ENCODE measurements around the gene PGF.

The PGF gene

DNA sequence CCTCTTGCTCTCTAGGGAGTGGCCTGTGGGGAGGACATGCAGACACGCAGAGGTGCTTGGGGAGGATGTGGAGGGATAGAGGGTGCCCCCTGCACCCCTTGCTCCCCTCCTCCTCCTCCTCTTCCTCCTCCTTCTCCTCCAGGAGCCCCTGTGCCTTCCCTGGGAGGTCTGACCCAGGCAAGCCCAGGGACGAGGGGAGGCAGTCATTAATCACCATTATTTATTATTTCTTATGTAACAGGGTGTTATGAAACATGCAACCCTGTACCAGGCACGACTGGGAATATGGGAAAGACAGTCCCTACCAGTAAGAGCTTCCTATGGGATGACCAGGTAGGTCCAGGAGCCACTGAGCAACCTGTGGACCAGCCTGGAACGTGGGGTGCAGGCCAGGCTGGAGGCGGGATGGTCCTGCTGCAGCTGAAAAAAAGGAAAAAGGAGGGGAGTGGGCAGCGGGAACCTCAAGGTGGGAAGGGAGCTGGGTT, 22.5 kb upstream of the PGF start:
- DNase-seq = no peak

GRCh38 chr14:74977164-74977900, 21.9 kb upstream of the PGF start:
- DNase-seq = no peak

GRCh38 chr14:74976264-74977113, 21.1 kb upstream of the PGF start:
- DNase-seq = no peak

DNA sequence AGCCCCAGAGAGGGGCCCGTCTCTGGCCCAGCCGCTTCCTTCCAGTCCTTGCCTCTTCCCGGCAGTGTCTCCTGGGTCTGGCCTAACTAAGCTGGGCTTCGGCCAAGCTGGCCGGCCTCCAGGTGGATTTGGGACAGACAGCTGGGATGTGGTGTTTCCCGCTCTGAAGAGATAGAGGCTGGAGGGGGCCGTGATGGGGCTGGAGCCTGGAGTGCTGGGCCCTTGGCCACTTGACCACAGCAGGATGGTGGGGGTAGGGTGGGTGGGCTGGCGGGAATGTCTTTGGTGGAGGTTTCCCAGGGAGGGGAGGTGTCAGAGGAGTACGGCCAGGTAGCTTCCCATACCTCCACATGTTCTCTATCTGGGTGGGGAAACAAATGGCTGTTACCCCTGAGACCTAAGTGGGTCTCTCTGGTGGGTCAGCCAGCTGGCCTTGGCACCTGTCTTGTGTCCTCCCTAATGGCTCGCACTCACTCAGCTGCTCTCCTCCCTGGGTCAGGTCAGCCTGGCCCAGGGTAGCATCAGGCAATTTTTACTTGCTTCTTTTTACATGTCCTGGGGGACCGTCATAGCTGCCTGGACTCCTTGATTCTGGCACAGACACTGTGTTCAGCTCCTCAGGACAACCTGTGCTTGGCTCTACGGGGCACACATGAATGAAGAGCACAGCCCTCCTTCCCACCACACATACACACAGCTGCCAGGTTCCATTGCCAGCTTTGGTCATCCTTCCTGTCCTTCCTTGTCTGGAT, 19.8 kb upstream of the PGF start:
- no peak for DNase-seq

DNA sequence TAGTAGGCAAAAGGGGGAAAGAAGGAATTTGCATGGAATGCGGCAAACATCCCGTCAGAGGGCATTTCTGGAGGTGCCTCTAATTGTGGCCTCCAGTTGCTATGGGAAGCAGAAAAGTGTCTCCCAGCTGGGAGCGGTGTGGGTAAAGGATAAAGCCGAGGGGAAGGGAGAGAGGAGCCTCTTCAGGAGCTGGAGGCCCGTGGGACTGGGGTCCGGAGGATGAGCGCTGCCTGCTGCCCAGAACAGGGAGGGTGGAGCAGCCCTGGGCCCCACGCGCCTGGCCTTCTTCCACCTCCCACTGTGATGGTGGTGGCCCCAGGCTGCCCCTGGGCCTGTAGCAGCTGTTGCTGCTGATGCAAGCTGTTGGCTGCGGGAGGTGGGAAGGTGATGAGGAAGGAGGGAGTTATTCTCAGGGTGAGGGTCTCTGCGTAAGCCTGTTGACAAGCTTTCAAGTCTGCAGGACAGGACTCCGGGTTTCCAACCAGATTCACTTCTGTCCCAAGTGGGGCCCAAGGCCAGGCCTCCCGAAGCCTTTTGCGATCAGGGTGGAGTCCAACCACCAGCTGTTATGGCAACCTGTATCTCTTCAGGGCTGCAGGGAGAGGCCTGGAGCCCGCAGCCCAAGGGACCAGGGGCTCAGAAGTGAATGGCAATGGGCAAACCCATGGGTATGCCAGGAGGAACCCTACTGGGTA, 19.1 kb upstream of the PGF start:
- no peak for DNase-seq

GRCh38 chr14:74973905-74974363, 18.5 kb upstream of the PGF start:
- no peak for DNase-seq

DNA sequence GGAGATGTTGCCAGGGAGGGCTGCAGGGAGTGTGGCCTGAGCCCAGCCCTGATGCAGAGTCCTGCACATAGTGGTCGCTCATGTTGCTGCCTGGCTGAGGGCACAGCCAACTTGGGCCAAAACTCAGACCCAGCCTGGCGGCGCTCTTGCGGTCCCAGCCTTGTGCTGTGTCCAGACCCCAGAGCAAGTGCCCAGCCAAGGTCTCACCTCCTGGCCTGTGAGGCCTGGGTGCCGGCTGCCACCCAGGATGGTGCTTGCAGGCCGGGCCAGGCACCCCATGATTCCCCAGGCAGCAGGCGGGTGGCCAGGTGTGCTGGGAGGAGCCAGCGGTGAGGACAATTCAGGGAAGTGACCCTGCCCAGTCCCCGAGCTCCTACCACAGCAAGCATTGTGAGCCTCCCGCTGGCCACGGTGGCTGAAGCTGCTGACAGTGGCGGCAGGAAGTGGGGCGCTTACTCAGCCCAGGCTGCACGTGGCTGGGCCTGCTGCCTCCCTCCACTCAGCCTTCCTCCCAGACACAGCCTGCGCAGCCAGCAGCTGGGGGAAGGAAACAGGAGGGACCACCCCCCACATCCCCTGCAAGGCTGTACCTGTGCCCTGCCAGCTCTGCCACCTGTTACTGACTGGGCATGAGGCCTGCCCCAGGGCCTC, 17.7 kb upstream of the PGF start:
- no peak for DNase-seq

- DNase-seq = no peak
Measured at GRCh38 chr14:74968811-74969210, 13.4 kb upstream of the PGF start.

DNA sequence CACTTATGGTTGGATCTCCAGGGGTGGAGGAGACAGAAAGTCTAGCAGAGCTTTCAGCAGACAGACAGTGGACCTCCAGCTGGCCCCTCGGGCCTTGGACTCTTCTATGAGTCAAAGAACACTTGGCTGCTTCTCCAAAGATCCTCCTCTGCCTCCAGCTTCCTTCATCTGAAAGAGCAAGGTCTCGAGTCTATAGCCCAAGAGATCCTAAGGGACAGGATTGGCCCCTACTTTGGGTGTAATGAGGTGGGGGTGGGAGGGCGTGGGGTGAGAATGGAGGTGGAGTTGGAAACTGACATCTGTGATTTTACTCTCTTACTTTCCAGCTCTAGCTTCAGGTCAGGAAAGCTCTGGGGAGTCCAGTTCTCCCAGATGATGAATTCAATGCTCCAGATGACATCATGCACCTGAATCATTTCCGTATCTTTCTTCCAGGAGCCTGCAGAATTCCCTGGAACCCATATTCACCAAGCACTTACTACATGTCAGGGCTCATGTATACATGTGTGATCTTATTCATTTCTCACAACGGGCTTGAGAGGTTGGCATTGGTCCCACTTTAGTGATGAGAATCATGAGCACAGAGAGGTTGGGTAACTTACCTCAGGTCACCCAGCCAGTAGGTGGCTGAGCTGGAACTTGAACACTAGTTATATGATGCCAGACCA, 10.2 kb upstream of the PGF start:
- no peak for DNase-seq

DNA sequence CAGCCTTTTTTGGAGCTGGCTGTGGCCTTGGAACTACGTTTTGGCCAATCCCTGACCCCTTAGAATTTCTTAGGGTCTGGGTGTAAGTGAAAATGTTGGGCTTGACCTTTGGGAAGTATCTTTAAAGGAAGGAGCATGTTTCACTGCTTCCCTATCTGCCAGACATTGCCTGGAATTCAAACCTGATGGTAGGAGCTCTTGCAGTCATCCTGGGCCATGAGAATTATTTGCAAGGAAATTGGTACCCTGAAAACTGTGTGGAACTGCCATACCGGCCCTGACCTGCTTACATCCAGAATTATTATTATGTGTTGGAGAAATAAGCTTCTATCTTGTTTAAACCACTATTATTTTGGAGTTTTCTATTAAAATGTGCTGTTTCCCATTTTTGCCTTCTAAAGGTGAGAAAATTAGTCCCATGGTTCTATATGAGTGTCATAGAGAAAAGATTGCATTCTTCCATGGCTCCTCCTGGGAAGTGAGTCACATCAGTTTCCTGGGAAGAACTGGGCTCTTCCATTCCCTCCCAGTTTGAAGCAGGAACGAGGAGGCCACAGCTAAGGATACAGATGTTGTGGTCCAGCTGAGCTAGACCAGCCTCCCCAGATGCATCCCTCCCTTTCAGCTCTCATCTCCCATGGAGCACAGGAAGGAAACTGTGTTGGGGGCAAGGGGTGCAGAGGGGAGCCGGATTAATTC, 9.5 kb upstream of the PGF start:
- no peak for DNase-seq

- DNase-seq = no peak
Measured at GRCh38 chr14:74963705-74964271, 8.4 kb upstream of the PGF start.

GRCh38 chr14:74963178-74963704, 7.8 kb upstream of the PGF start:
- DNase-seq = no peak

- DNase-seq = no peak
Measured at GRCh38 chr14:74962493-74962892, 7.1 kb upstream of the PGF start.

DNA sequence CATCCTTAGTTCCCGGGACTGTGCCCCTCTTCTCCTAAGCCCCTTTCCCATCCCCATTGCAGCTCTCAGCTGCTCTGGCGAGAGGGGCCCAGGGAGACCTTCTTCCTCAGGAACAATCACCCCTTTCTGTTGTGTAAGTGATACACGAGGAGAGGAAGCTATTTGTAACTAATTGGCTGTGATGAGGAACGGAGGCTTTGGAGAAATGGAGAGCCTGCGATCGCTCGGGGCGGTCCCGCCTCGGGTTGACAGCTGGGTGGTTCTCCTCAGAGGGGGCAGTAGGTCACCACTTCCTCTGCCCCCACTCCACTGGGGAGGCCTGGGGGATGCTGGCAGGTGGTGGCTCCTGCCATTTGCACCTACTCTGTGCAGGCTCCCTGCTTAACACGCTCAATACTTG, 6.6 kb upstream of the PGF start:
- no peak for DNase-seq

DNA sequence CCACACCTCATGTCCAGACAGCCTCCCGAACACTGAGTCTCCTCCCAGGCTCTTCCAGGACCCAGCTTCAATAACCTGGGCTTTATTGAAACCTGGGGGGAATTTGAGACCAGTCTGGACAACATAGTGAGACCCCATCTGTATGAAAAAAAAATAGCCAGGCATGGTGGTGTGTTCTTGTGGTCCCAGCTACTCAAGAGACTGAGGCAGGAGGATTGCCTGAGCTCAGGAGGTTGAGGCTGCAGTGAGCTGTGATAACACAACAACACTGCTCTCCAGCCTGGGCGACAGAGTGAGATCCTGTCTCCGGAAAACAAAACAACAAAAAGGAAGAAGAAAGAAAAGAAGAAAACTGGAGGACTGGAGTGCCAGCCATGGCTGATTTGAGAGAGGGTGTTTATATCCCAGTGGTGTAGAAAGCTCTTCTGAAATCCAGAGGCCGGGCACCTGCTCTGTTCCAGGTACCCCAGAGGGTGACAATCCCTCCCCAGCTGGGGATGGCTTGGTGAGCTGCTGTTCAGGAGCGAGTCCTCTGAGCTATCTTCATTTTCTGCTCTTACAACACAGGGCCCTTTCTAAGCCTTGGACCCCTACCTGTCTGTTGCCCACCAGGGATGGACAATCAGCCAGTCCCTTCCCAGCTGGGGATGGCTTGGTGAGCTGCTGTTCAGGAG, 6.0 kb upstream of the PGF start:
- no peak for DNase-seq

DNA sequence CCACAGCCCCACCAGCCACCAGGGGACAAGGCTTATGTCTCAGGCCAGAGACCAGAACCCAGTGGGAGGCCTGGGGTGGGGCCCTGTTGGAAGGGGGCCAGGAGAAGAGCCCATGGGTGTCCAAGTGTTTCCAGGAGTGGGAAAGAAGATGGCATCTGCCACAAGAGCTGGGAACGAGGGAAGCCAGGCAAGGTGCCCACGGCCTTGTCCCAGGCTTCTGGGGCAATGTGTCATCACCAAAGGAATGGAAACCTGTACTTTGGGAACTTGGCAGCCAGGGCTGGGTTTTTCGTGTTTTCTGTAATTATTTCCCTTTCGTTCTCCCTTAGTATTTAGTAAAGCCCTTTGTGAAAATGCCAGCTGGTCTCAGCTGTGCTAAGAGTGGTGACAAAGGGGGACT, 5.3 kb upstream of the PGF start:
- DNase-seq = no peak

DNA sequence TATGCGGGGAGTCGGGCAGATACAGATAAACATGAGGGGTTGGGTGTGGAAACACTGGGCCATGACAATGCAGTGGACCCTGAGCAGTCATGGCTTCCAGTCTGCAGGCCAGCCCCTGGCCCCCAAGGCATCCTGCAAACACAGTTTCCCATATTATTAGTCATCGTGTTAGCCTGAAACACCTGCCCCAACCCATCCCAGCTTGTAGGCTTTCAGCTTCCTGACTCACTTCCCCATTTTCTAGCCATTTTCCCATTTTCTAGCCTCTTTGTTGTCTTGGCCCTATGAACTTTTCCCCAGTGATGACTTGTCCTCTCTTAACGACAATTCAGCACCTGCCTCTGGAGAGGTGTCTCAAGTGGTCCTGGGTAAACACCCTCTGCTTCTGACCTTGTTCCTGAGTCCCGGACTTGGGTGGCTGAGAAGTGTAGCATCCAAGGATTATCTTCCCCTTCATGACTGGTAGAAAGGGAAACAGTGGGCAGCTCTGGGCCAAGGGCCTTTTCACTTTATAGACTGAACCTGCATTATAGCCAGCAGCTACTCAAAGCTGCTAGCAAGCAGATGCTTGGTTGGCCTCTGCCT, 4.3 kb upstream of the PGF start:
- no peak for DNase-seq

- no peak for DNase-seq
Measured at GRCh38 chr14:74956280-74957072, 1.1 kb upstream of the PGF start.

DNA sequence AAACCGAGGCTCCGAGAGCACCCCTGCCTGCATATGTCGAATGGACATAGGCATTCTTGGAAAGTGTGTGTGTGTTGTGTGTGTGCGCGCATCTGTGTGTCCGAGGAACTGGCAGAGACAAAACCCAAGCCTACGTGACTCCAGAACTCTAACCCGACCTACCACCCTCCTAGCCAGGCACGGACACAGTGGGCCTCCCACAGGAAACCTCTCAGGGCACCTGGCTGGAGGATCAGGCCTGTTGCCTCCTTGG, 556 bp upstream of the PGF start:
- DNase-seq = no peak
